SK-N-SH treated with all-trans-retinoic acid at 6 μM for 48 hours (cell line): ENCODE measurements around the gene PUM1.
A peak's percentile ranks its signal among the peaks of the same experiment; 100 is the strongest.

ENCODE experiments used
- GLIS3 ChIP-seq: fragments of 250-450 bp; sonication (Bioruptor Pico); IDR thresholded peaks from 2 replicates; pipeline ENCODE4 v1.5.0; 2020; ENCODE audit warnings: mild to moderate bottlenecking, moderate library complexity
- TCF4 ChIP-seq: fragments of 250-450 bp; sonication (Bioruptor Pico); IDR thresholded peaks from 2 replicates; pipeline ENCODE4 v1.8.0; 2021; ENCODE audit warnings: mild to moderate bottlenecking, moderate library complexity, borderline replicate concordance
- ZFP3 ChIP-seq: fragments of 250-450 bp; sonication (Bioruptor Pico); IDR thresholded peaks from 2 replicates; pipeline ENCODE4 v1.5.0; 2020; ENCODE audit warnings: mild to moderate bottlenecking, moderate library complexity

GRCh38 chr1:31040038-31040437 is 25.5 kb downstream of the PUM1 start:
- no peak for TF ChIP-seq GLIS3 (CRISPR knock-in tag)
- peak; percentile 74; the same call in 1 of the 2 replicates for TF ChIP-seq ZFP3 (CRISPR knock-in tag)
- no peak for TF ChIP-seq TCF4 (CRISPR knock-in tag)
